Measurements from ENCODE around the gene NAGPA. TPM values are rescaled to one million over a fixed set of nuclear protein-coding genes. Genes with fewer than 3 reads are reported as not detected.

NAGPA gene
- total and polyA plus RNA-seq, 2 of the 13 experiments (the other 11 are each of a cell fraction or from before 2014, with no cell fraction given) = 27.1 to 60.3 TPM

- no peak for TF ChIP-seq U2AF1 (optimal IDR thresholded peaks at IDR 0.05; ENCODE audit: low read depth, low read length)
- no peak for TF ChIP-seq EZH2 (conservative IDR thresholded peaks at IDR 0.05; ENCODE audit: low read depth, low read length)
- no peak for TF ChIP-seq ZBTB8A (CRISPR knock-in tag; IDR thresholded peaks at IDR 0.05; ENCODE audit: borderline replicate concordance, low read depth)
- no peak for TF ChIP-seq SAFB2 (CRISPR knock-in tag; IDR thresholded peaks at IDR 0.05; ENCODE audit: borderline replicate concordance, low read depth)
- TF ChIP-seq CBX1 (IDR thresholded peaks at IDR 0.05; ENCODE audit: low read depth) = no peak
- TF ChIP-seq REPIN1 (CRISPR knock-in tag; IDR thresholded peaks at IDR 0.05; ENCODE audit: borderline replicate concordance, low read depth) = peak; percentile 62; the same call in 1 of the 2 replicates
- no peak for TF ChIP-seq XBP1 (CRISPR knock-in tag; IDR thresholded peaks at IDR 0.05)
- TF ChIP-seq ZGPAT (CRISPR knock-in tag; IDR thresholded peaks at IDR 0.05) = no peak
- TF ChIP-seq AHDC1 (CRISPR knock-in tag; IDR thresholded peaks at IDR 0.05; ENCODE audit: borderline replicate concordance) = no peak
- TF ChIP-seq HMGXB3 (CRISPR knock-in tag; IDR thresholded peaks at IDR 0.05; ENCODE audit: borderline replicate concordance) = no peak
- TF ChIP-seq ZNF143 (CRISPR knock-in tag; IDR thresholded peaks at IDR 0.05) = no peak
- no peak for TF ChIP-seq MTERF4 (CRISPR knock-in tag; IDR thresholded peaks at IDR 0.05)
- TF ChIP-seq PHF5A (CRISPR knock-in tag; IDR thresholded peaks at IDR 0.05; ENCODE audit: low read depth, unreplicated experiment) = no peak
- TF ChIP-seq ZBTB34 (CRISPR knock-in tag; IDR thresholded peaks at IDR 0.05) = no peak
Observed at GRCh38 chr16:4976611-4977145, 57.1 kb downstream of the NAGPA start (continued).

All from HepG2 (cell line).